Adrenal gland (tissue), 5 donors: ENCODE data around the gene SDHAF1.
"Not testable (repeated sequence)": the region's sequence is repeated elsewhere in the genome, so short reads cannot be mapped to it uniquely, and the experiment has no call there.

Source experiments
- CTCF ChIP-seq, 6 experiments: fragments of 450-650 bp in 4 of 6; fragments of 200-600 bp in 2 of 6; sonication (generic) in 1 of 6; IDR thresholded peaks; 1 replicate in 5 of 6; 2 replicates in 1 of 6; pipeline versions ENCODE4 v1.5.1 to v1.8.0; 2016 to 2021; ENCODE audit warnings: antibody characterized with exemption in 6 of 6, mild to moderate bottlenecking in 2 of 6, moderate library complexity in 1 of 6
- POLR2A ChIP-seq, 2 donors: fragments of 450-650 bp; IDR thresholded peaks; one replicate each; pipeline ENCODE4 v1.6.1; 2017; ENCODE audit warnings: antibody characterized with exemption in 2 of 2, mild to moderate bottlenecking in 2 of 2, moderate library complexity in 1 of 2
- donor health status: DM: no; HTN: no; CAD: no.

- not testable (repeated sequence) for TF ChIP-seq CTCF, POLR2A (IDR thresholded peaks at IDR 0.05)
Measured at GRCh38 chr19:35957411-35957810, 37.6 kb upstream of the SDHAF1 start.
